Upper lobe of left lung (tissue), 4 donors: Measurements from ENCODE around the gene POLD1.

Experiments
- EP300 ChIP-seq, 4 donors: sonication (generic); formaldehyde crosslinking; IDR thresholded peaks; one replicate each; pipeline ENCODE4 v1.5.1; 2017; ENCODE audit warnings: antibody characterized with exemption in 4 of 4, control low read depth in 2 of 4
- POLR2AphosphoS5 ChIP-seq, 2 donors: sonication (generic); formaldehyde crosslinking; IDR thresholded peaks; one replicate each; pipeline ENCODE4 v1.5.1; 2017; ENCODE audit warnings: antibody characterized with exemption in 2 of 2
- TF ChIP-seq, protein P1 (sequence below), 6 experiments: fragments of 450-650 bp in 4 of 6; fragments of 200-600 bp in 2 of 6; sonication (generic) in 2 of 6; IDR thresholded peaks; one replicate each; pipeline ENCODE4 v1.5.1; 2016 to 2019; ENCODE audit warnings: antibody characterized with exemption in 6 of 6

- TF ChIP-seq POLR2AphosphoS5 (IDR thresholded peaks at IDR 0.05): no peak
- TF ChIP-seq, protein P1, sequence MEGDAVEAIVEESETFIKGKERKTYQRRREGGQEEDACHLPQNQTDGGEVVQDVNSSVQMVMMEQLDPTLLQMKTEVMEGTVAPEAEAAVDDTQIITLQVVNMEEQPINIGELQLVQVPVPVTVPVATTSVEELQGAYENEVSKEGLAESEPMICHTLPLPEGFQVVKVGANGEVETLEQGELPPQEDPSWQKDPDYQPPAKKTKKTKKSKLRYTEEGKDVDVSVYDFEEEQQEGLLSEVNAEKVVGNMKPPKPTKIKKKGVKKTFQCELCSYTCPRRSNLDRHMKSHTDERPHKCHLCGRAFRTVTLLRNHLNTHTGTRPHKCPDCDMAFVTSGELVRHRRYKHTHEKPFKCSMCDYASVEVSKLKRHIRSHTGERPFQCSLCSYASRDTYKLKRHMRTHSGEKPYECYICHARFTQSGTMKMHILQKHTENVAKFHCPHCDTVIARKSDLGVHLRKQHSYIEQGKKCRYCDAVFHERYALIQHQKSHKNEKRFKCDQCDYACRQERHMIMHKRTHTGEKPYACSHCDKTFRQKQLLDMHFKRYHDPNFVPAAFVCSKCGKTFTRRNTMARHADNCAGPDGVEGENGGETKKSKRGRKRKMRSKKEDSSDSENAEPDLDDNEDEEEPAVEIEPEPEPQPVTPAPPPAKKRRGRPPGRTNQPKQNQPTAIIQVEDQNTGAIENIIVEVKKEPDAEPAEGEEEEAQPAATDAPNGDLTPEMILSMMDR (IDR thresholded peaks at IDR 0.05): no peak
- TF ChIP-seq EP300 (IDR thresholded peaks at IDR 0.05): no peak
Measured at GRCh38 chr19:50458396-50459066, 74.4 kb downstream of the POLD1 start.
